H9 (cell line): Measurements from ENCODE around the gene HS1BP3. TPM values are rescaled to one million over a fixed set of nuclear protein-coding genes. Genes with fewer than 3 reads are reported as not detected.

Experiments
- DNase-seq: peaks from one replicate; pipeline ENCODE4 v3.0.0-alpha.2; 2017
- H2AFZ ChIP-seq: one replicate; pipeline ENCODE4 v1.6.1; 2013; ENCODE audit warnings: mild to moderate bottlenecking, low read length, control low read depth, moderate library complexity
- H2AK5ac ChIP-seq: 2 replicates; pipeline ENCODE4 v1.6.1; 2013; ENCODE audit warnings: low read length, control low read depth, mixed read lengths; ENCODE audit not compliant: insufficient read length
- H2BK120ac ChIP-seq: one replicate; pipeline ENCODE4 v1.6.1; 2013; ENCODE audit warnings: low read depth, mild to moderate bottlenecking, low read length, control low read depth, inconsistent platforms; ENCODE audit not compliant: poor library complexity, severe bottlenecking
- H2BK12ac ChIP-seq: 2 replicates; pipeline ENCODE4 v1.6.1; 2013; ENCODE audit warnings: low read length, control low read depth, mixed read lengths, low read depth; ENCODE audit not compliant: insufficient read length
- H2BK15ac ChIP-seq: 2 replicates; pipeline ENCODE4 v1.6.1; 2013; ENCODE audit warnings: low read depth, low read length, control low read depth
- H2BK20ac ChIP-seq: one replicate; pipeline ENCODE4 v1.6.1; 2013; ENCODE audit warnings: low read depth, mild to moderate bottlenecking, low read length, control low read depth, inconsistent platforms; ENCODE audit not compliant: poor library complexity, severe bottlenecking
- H2BK5ac ChIP-seq: 2 replicates; pipeline ENCODE4 v1.6.1; 2013; ENCODE audit warnings: low read length, control low read depth, mixed read lengths; ENCODE audit not compliant: insufficient read length
- H3K14ac ChIP-seq: 2 replicates; pipeline ENCODE4 v1.6.1; 2013; ENCODE audit warnings: low read length, control low read depth; ENCODE audit not compliant: insufficient read depth
- H3K18ac ChIP-seq: 2 replicates; pipeline ENCODE4 v1.6.1; 2013; ENCODE audit warnings: low read depth, mild to moderate bottlenecking, mixed read lengths, low read length, control low read depth; ENCODE audit not compliant: insufficient read length
- H3K23ac ChIP-seq: 2 replicates; pipeline ENCODE4 v1.6.1; 2013; ENCODE audit warnings: low read length, control low read depth, mixed read lengths, low read depth; ENCODE audit not compliant: insufficient read length
- H3K23me2 ChIP-seq: 2 replicates; pipeline ENCODE4 v1.6.1; 2013; ENCODE audit warnings: low read depth, mild to moderate bottlenecking, mixed read lengths, low read length, control low read depth; ENCODE audit not compliant: insufficient read length, poor library complexity, severe bottlenecking
- H3K27ac ChIP-seq: 2 replicates; pipeline ENCODE4 v1.5.1; 2013; ENCODE audit warnings: low read length, control low read depth, mixed read lengths, low read depth; ENCODE audit not compliant: insufficient read length
- H3K27me3 ChIP-seq: 2 replicates; pipeline ENCODE4 v1.6.1; 2013; ENCODE audit warnings: low read length, control low read depth, inconsistent platforms; ENCODE audit not compliant: insufficient read depth
- H3K4ac ChIP-seq: 2 replicates; pipeline ENCODE4 v1.6.1; 2013; ENCODE audit warnings: low read depth, mild to moderate bottlenecking, control low read depth, inconsistent platforms, low read length, moderate library complexity
- H3K4me1 ChIP-seq: 2 replicates; pipeline ENCODE4 v1.6.1; 2013; ENCODE audit warnings: low read length, control low read depth, inconsistent platforms; ENCODE audit not compliant: insufficient read depth
- H3K4me2 ChIP-seq: 2 replicates; pipeline ENCODE4 v1.6.1; 2013; ENCODE audit warnings: low read length, control low read depth, mixed read lengths; ENCODE audit not compliant: insufficient read length, insufficient read depth
- H3K56ac ChIP-seq: 2 replicates; pipeline ENCODE4 v1.6.1; 2013; ENCODE audit warnings: low read depth, mild to moderate bottlenecking, mixed read lengths, low read length, control low read depth; ENCODE audit not compliant: insufficient read length
- H3K79me1 ChIP-seq: 2 replicates; pipeline ENCODE4 v1.6.1; 2013; ENCODE audit warnings: low read depth, mild to moderate bottlenecking, moderate library complexity, low read length, control low read depth, inconsistent platforms; ENCODE audit not compliant: insufficient read depth, poor library complexity, severe bottlenecking
- H3K79me2 ChIP-seq: 2 replicates; pipeline ENCODE4 v1.6.1; 2013; ENCODE audit warnings: low read length, control low read depth, inconsistent platforms; ENCODE audit not compliant: insufficient read depth
- H3K9ac ChIP-seq: 2 replicates; pipeline ENCODE4 v1.6.1; 2013; ENCODE audit warnings: low read length, control low read depth, mixed read lengths; ENCODE audit not compliant: insufficient read length; ENCODE audit errors: extremely low read depth
- H3K9me3 ChIP-seq: one replicate; pipeline ENCODE4 v1.6.1; 2013; ENCODE audit warnings: low read depth, low read length, inconsistent platforms; ENCODE audit not compliant: control insufficient read depth
- H3T11ph ChIP-seq: one replicate; pipeline ENCODE4 v1.6.1; 2013; ENCODE audit warnings: mild to moderate bottlenecking, low read length, control low read depth, inconsistent platforms
- H4K20me1 ChIP-seq: one replicate; pipeline ENCODE4 v1.6.1; 2013; ENCODE audit not compliant: control insufficient read depth, insufficient read length, insufficient read depth
- H4K5ac ChIP-seq: 2 replicates; pipeline ENCODE4 v1.6.1; 2013; ENCODE audit warnings: low read depth, mild to moderate bottlenecking, mixed read lengths, low read length, control low read depth; ENCODE audit not compliant: insufficient read length
- H4K8ac ChIP-seq: replicated peaks from 2 replicates; pipeline ENCODE4 v1.6.1; 2013; ENCODE audit warnings: low read length, control low read depth, mixed read lengths, low read depth; ENCODE audit not compliant: insufficient read length
- H4K91ac ChIP-seq: 2 replicates; pipeline ENCODE4 v1.6.1; 2013; ENCODE audit warnings: low read depth, mild to moderate bottlenecking, moderate library complexity, mixed read lengths, low read length, control low read depth; ENCODE audit not compliant: insufficient read length
- H3K27ac Mint-ChIP-seq, 3 experiments: 2 replicates in 2 of 3; 3 replicates in 1 of 3; pipeline ENCODE4 v1.8.0; 2020 to 2021; ENCODE audit warnings: mixed read lengths in 3 of 3, mild to moderate bottlenecking in 1 of 3, moderate library complexity in 1 of 3
- H3K27me3 Mint-ChIP-seq: 2 replicates; pipeline ENCODE4 v1.8.0; 2021; ENCODE audit warnings: low read depth, mild to moderate bottlenecking, moderate library complexity, mixed read lengths
- H3K36me3 Mint-ChIP-seq, 3 experiments: 2 replicates in 2 of 3; 3 replicates in 1 of 3; pipeline ENCODE4 v1.8.0; 2020 to 2021; ENCODE audit warnings: low read depth in 3 of 3, mixed read lengths in 3 of 3; ENCODE audit not compliant: insufficient read depth in 1 of 3
- H3K4me1 Mint-ChIP-seq, 2 experiments: 2 replicates each; pipeline ENCODE4 v1.8.0; 2020; ENCODE audit warnings: mixed read lengths in 2 of 2
- H3K4me3 Mint-ChIP-seq, 2 experiments: 2 replicates in 1 of 2; 3 replicates in 1 of 2; pipeline ENCODE4 v1.8.0; 2020 to 2021; ENCODE audit warnings: mild to moderate bottlenecking in 2 of 2, mixed read lengths in 2 of 2, moderate library complexity in 1 of 2
- H3K9me3 Mint-ChIP-seq, 2 experiments: 2 replicates in 1 of 2; 3 replicates in 1 of 2; pipeline ENCODE4 v1.8.0; 2020; ENCODE audit warnings: mild to moderate bottlenecking in 2 of 2, mixed read lengths in 2 of 2, moderate library complexity in 1 of 2
- WGBS: extraction: QIAGEN DNeasy Blood & Tissue Kit; methylation state at CpG from one replicate; pipeline ENCODE4 v1.1.7; 2013; ENCODE audit warnings: missing lambda C conversion rate, low lambda C conversion rate, mixed read lengths; ENCODE audit not compliant: insufficient read length; ENCODE audit errors: extremely low coverage; 5-methylcytosine and 5-hydroxymethylcytosine counted together
- total RNA-seq: library from RNA; stranded (reverse); gene quantifications from 2 replicates; pipeline ENCODE4 v1.2.1, GENCODE V29; 2021
- TF ChIP-seq, protein P1 (sequence below): fragments of 200-600 bp; sonication (generic); conservative IDR thresholded peaks from 3 replicates; pipeline ENCODE4 v1.8.0; 2021; ENCODE audit warnings: antibody characterized with exemption, mild to moderate bottlenecking

HS1BP3 gene
- total RNA-seq, 1 experiment from 2014 or later = 11.1 TPM

DNA sequence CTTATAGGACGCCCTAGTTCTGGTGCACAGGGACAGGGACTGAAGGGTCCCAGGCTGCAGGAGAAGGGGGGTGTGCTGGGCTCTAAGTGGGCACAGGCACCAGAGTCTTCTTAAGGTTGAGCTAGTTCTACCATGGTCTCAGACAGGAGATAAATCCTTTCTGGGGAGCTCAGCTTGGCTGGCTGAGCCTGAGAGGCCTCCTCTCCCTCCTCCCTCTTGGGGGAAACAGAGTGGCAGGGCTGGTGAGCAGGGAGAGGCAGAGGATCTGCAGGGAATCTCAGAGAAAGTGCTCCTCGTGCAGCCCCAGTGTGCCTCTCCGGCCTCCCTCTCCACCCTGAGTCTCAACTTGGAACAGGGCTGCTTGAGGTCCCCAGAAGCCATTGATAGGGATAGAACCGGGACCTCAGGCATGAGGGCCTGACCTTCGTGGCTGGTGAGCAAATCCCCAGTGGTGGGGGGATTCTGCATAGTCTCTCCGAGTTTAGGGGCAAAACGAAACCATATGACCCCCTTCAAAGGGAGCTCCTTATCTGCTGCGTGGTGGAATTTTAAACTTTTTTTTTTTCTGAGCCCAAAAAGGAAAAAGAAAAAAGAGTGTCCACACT is 18.1 kb upstream of the HS1BP3 start:
- H3K4me1 Mint-ChIP-seq = peaks cover 33 to 65% of the 10 kb centered on the region in 2 experiments

More for the DNA sequence above, 18.1 kb upstream of the HS1BP3 start:
- H4K5ac ChIP-seq = no peak overlapping the region
- peaks cover 4% of the 10 kb centered on the region; the same call in 1 of the 2 replicates for H3K4me1 ChIP-seq
- no peak overlapping the region for H3K14ac ChIP-seq
- Mint-ChIP-seq H3K27ac (no peak overlapping the region), H3K27me3 (peaks cover 96% of the 10 kb centered on the region), H3K36me3 (peaks cover 0 to 2% (median 0%) of the 10 kb centered on the region in 3 experiments; a peak in 1 of 7 replicates), H3K4me3 (0 out of 5 replicates have a peak overlapping the region, but pooled peaks of 1 of the 2 experiments have one; percentile 72), H3K9me3 (peaks cover 2 to 3% of the 10 kb centered on the region in 2 experiments; a peak in 2 of 5 replicates)
- H4K20me1 ChIP-seq = no peaks in the 10 kb centered on the region
- H3T11ph ChIP-seq = no peak overlapping the region
- H3K4ac ChIP-seq = no peak overlapping the region
- no peak overlapping the region for H4K8ac ChIP-seq
- no peak overlapping the region for H2BK20ac ChIP-seq
- H3K4me2 ChIP-seq = peak overlapping the region; percentile 56
- no peak overlapping the region for H2BK5ac ChIP-seq
- H2BK120ac ChIP-seq = no peak overlapping the region
- no peak overlapping the region for H3K18ac ChIP-seq
- no peak overlapping the region for H2BK12ac ChIP-seq
- H3K56ac ChIP-seq = no peak overlapping the region
- H2BK15ac ChIP-seq = no peak overlapping the region
- peaks cover 88% of the 10 kb centered on the region for H3K27me3 ChIP-seq
- no peak overlapping the region for H3K27ac ChIP-seq
- TF ChIP-seq, protein P1, sequence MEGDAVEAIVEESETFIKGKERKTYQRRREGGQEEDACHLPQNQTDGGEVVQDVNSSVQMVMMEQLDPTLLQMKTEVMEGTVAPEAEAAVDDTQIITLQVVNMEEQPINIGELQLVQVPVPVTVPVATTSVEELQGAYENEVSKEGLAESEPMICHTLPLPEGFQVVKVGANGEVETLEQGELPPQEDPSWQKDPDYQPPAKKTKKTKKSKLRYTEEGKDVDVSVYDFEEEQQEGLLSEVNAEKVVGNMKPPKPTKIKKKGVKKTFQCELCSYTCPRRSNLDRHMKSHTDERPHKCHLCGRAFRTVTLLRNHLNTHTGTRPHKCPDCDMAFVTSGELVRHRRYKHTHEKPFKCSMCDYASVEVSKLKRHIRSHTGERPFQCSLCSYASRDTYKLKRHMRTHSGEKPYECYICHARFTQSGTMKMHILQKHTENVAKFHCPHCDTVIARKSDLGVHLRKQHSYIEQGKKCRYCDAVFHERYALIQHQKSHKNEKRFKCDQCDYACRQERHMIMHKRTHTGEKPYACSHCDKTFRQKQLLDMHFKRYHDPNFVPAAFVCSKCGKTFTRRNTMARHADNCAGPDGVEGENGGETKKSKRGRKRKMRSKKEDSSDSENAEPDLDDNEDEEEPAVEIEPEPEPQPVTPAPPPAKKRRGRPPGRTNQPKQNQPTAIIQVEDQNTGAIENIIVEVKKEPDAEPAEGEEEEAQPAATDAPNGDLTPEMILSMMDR = no peak
- H3K79me1 ChIP-seq = no peaks in the 10 kb centered on the region
- H2AK5ac ChIP-seq = no peak overlapping the region
- no CpG with 5 or more reads among the region's 8 CpGs for WGBS
- H2AFZ ChIP-seq = no peak overlapping the region
- H3K79me2 ChIP-seq = no peaks in the 10 kb centered on the region
- no peak overlapping the region for H3K9ac ChIP-seq
- no peaks in the 10 kb centered on the region for H3K9me3 ChIP-seq
- DNase-seq = no peak
- no peak overlapping the region for H3K23ac ChIP-seq
- peaks cover 18% of the 10 kb centered on the region for H3K23me2 ChIP-seq
- H4K91ac ChIP-seq = no peak overlapping the region
